HG03342 (cell line): ENCODE data around the gene YPEL1.
"Not testable (repeated sequence)": the region's sequence is repeated elsewhere in the genome, so short reads cannot be mapped to it uniquely, and the experiment has no call there.

Experiments used
- ATAC-seq: cut with Tn5 transposase; IDR thresholded peaks from one replicate; pipeline ENCODE4 v1.9.1; 2021; ENCODE audit warnings: mild to moderate bottlenecking, moderate library complexity; ENCODE audit not compliant: unreplicated experiment

YPEL1 gene

GRCh38 chr22:21754523-21754922 is 18.9 kb upstream of the YPEL1 start:
- ATAC-seq: no peak

- ATAC-seq: no peak
These were observed 17.9 kb upstream of the YPEL1 start for GRCh38 chr22:21753374-21754111.

GRCh38 chr22:21752276-21752675 is 16.7 kb upstream of the YPEL1 start:
- no peak for ATAC-seq

- ATAC-seq: no peak
These were observed 10.4 kb upstream of the YPEL1 start for GRCh38 chr22:21745948-21746347.

- ATAC-seq: not testable (repeated sequence)
These were observed 9.3 kb upstream of the YPEL1 start for GRCh38 chr22:21744917-21745316.

GRCh38 chr22:21741790-21742189 is 6.2 kb upstream of the YPEL1 start:
- no peak for ATAC-seq

- ATAC-seq: no peak
These were observed 5.5 kb upstream of the YPEL1 start for GRCh38 chr22:21741059-21741458.

- no peak for ATAC-seq
These were observed 4.3 kb upstream of the YPEL1 start for GRCh38 chr22:21739828-21740377.

- no peak for ATAC-seq
These were observed 3.4 kb upstream of the YPEL1 start for GRCh38 chr22:21738966-21739365.

GRCh38 chr22:21738081-21738480 is 2.5 kb upstream of the YPEL1 start:
- no peak for ATAC-seq

- no peak for ATAC-seq
These were observed 1.4 kb upstream of the YPEL1 start for GRCh38 chr22:21736948-21737347.

- ATAC-seq: no peak
These were observed 569 bp upstream of the YPEL1 start for GRCh38 chr22:21736084-21736642.

- no peak for ATAC-seq
These were observed 924 bp downstream of the YPEL1 start for GRCh38 chr22:21734540-21735199.

GRCh38 chr22:21731503-21731902 is 4.1 kb downstream of the YPEL1 start:
- ATAC-seq: no peak

GRCh38 chr22:21730535-21731308 is 4.9 kb downstream of the YPEL1 start:
- ATAC-seq: no peak

- not testable (repeated sequence) for ATAC-seq
These were observed 6.4 kb downstream of the YPEL1 start for GRCh38 chr22:21729184-21729583.

GRCh38 chr22:21728270-21728669 is 7.3 kb downstream of the YPEL1 start:
- no peak for ATAC-seq

- ATAC-seq: no peak
These were observed 7.8 kb downstream of the YPEL1 start for GRCh38 chr22:21727768-21728167.

- ATAC-seq: no peak
These were observed 8.4 kb downstream of the YPEL1 start for GRCh38 chr22:21727159-21727558.

GRCh38 chr22:21726650-21727049 is 8.9 kb downstream of the YPEL1 start:
- no peak for ATAC-seq

GRCh38 chr22:21725956-21726649 is 9.5 kb downstream of the YPEL1 start:
- no peak for ATAC-seq
